Left ventricle myocardium inferior (tissue), 1 donor: ENCODE results near the gene FHIT. TPM values are rescaled to one million over a fixed set of nuclear protein-coding genes. Genes with fewer than 3 reads are reported as not detected.
"Not testable (repeated sequence)": the region's sequence is repeated elsewhere in the genome, so short reads cannot be mapped to it uniquely, and the experiment has no call there.

Experiments
- DNase-seq: peaks from one replicate; pipeline ENCODE4 v3.0.0-alpha.2; 2020
- H3K27ac ChIP-seq: fragments of 200-600 bp; replicated peaks from 2 replicates; pipeline ENCODE4 v1.8.0; 2021
- H3K27me3 ChIP-seq: fragments of 200-600 bp; 2 replicates; pipeline ENCODE4 v1.8.0; 2021; ENCODE audit warnings: low read depth
- H3K36me3 ChIP-seq: fragments of 200-600 bp; 2 replicates; pipeline ENCODE4 v1.8.0; 2021
- H3K4me1 ChIP-seq: fragments of 200-600 bp; 2 replicates; pipeline ENCODE4 v1.8.0; 2021
- H3K4me3 ChIP-seq: fragments of 200-600 bp; 2 replicates; pipeline ENCODE4 v1.8.0; 2021; ENCODE audit warnings: mild to moderate bottlenecking, moderate library complexity
- H3K9me3 ChIP-seq: fragments of 200-600 bp; replicated peaks from 2 replicates; pipeline ENCODE4 v1.8.0; 2021
- CTCF ChIP-seq: fragments of 200-600 bp; IDR thresholded peaks from 2 replicates; pipeline ENCODE4 v1.8.0; 2021; ENCODE audit warnings: antibody characterized with exemption, mild to moderate bottlenecking, borderline replicate concordance
- intact Hi-C: fragments of 100-400 bp; cut with micrococcal nuclease; formaldehyde crosslinking; loops from one replicate; pipeline ENCODE4 v1.11.0; 2022
- total RNA-seq: library from RNA; stranded (reverse); fragmentation: NEBNext Ultra II Directional; extraction: Animal tissue kit (Norgen Biotek cat#: 25700); gene quantifications from one replicate; pipeline ENCODE4 v1.2.1, GENCODE V29; 2021
- donor health status: DM: no; HTN: yes; CAD: no; lungs with severe emphysema.

FHIT gene
- total RNA-seq, 1 donor from 2014 or later, result 16.0 TPM

DNA sequence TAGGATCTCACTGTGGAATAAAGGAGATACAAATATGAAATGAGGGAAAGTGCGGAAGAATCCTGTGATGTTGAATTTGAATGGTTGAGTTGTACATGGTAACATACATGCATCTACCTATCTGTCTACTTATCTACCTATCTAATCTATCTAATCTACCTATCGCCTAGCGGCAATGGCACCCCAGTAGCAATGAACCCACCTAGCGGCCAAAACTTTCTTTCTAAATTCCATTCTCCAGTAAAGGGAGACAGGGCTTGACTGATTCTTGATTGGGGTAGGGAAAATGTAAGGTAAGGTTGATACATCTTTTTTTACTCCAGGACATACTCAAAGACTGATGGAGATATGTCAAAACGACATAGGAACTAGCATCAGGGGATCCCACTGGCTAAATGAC lies 345.0 kb downstream of the FHIT start:
- Histone ChIP-seq H3K9me3 (no peaks in the 10 kb centered on the region), H3K27me3 (no peaks in the 10 kb centered on the region), H3K4me3 (no peak overlapping the region), H3K27ac (no peak overlapping the region), H3K36me3 (no peaks in the 10 kb centered on the region), H3K4me1 (no peaks in the 10 kb centered on the region)
- no peak for DNase-seq
- intact Hi-C loops, result no loop called here
- TF ChIP-seq CTCF, result no peak

GRCh38 chr3:60898321-60898720 lies 352.9 kb downstream of the FHIT start:
- no peaks in the 10 kb centered on the region for H3K27me3 ChIP-seq
- intact Hi-C loops, result no loop called here
- no peak overlapping the region for H3K27ac ChIP-seq
- no peaks in the 10 kb centered on the region for H3K36me3 ChIP-seq
- no peaks in the 10 kb centered on the region for H3K9me3 ChIP-seq
- no peak for TF ChIP-seq CTCF
- no peak overlapping the region for H3K4me3 ChIP-seq
- no peak for DNase-seq
- no peaks in the 10 kb centered on the region for H3K4me1 ChIP-seq

GRCh38 chr3:60893946-60894345 lies 357.3 kb downstream of the FHIT start:
- Histone ChIP-seq H3K36me3 (no peaks in the 10 kb centered on the region), H3K27ac (no peak overlapping the region), H3K27me3 (no peaks in the 10 kb centered on the region), H3K9me3 (no peaks in the 10 kb centered on the region), H3K4me1 (no peaks in the 10 kb centered on the region), H3K4me3 (no peak overlapping the region)
- no peak for TF ChIP-seq CTCF
- no peak for DNase-seq
- intact Hi-C loops, result no loop called here

GRCh38 chr3:60890226-60890625 lies 361.0 kb downstream of the FHIT start:
- intact Hi-C loops, result no loop called here
- Histone ChIP-seq H3K9me3 (no peaks in the 10 kb centered on the region), H3K36me3 (no peaks in the 10 kb centered on the region), H3K4me3 (no peak overlapping the region), H3K27me3 (no peaks in the 10 kb centered on the region), H3K4me1 (no peaks in the 10 kb centered on the region), H3K27ac (no peak overlapping the region)
- DNase-seq, result no peak
- no peak for TF ChIP-seq CTCF

GRCh38 chr3:60888952-60889351 lies 362.3 kb downstream of the FHIT start:
- H3K36me3 ChIP-seq, H3K27me3 ChIP-seq, H3K27ac ChIP-seq, H3K9me3 ChIP-seq, DNase-seq, H3K4me3 ChIP-seq, H3K4me1 ChIP-seq, intact Hi-C loops: not testable (repeated sequence)

DNA sequence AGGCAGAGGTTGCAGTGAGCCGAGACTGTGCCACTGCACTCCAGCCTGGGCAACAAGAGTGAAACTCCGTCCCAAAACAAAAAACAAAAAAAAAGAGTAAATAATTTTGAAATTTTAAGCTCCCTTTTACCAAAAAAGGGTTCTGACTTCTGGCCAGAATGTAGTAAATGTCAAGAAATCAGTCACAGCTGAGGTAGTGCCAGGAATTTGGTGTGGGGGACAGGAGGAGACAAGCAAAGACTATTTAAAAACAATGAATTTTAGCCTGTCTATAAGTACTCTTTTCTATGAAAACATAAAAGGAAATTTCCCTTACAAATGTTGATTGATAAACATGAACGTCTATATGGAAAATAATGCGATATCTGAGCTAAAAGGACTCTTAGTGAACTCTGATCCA lies 363.7 kb downstream of the FHIT start:
- Histone ChIP-seq H3K4me1 (no peaks in the 10 kb centered on the region), H3K27me3 (no peaks in the 10 kb centered on the region), H3K9me3 (peaks cover 13% of the 10 kb centered on the region), H3K27ac (no peak overlapping the region), H3K4me3 (no peak overlapping the region), H3K36me3 (no peaks in the 10 kb centered on the region)
- TF ChIP-seq CTCF, result no peak
- intact Hi-C loops, result no loop called here
- no peak for DNase-seq
